Measurements from ENCODE around the gene TDRD9. TPM values are rescaled to one million over a fixed set of nuclear protein-coding genes. Genes with fewer than 3 reads are reported as not detected.

Gene TDRD9
- polyA plus RNA-seq, 4 donors, result 0.27 to 0.89 (median 0.45) TPM

DNA sequence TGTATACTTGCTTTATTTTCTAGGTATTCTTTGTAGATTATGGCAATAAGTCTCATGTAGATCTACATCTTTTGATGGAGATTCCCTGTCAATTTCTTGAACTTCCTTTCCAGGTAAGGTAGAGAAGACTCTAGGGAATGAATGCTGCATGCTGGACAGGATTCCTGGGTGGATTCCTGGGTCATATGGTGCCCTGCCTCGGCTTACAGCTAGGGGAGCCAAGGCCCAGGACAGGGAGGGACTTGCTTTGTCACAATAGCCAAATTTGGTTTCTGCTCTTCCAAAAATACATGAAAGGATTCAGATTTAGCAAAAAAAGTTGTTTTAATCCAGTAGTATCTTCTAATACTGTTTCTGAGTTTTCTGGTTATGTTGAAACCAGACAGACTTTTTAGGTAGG, 97.8 kb downstream of the TDRD9 start:
- H3K4me3 ChIP-seq (ENCODE audit: low read depth in 1 of 3, low read length in 3 of 3), result no peak overlapping the region
- DNase-seq (no peak), FAIRE-seq (no peak)
- no peaks in the 10 kb centered on the region for H3K4me1 ChIP-seq (ENCODE audit: control insufficient read depth in 3 of 3, insufficient read depth in 2 of 3, low read depth in 1 of 3, low read length in 2 of 3)
- H3K9me3 ChIP-seq (ENCODE audit: control insufficient read depth in 2 of 2, insufficient read depth in 1 of 2, low read depth in 1 of 2, low read length in 1 of 2), result no peaks in the 10 kb centered on the region
- H3K36me3 ChIP-seq (ENCODE audit: control insufficient read depth in 3 of 3, insufficient read depth in 2 of 3, low read depth in 1 of 3, low read length in 3 of 3), result no peaks in the 10 kb centered on the region
- no peak overlapping the region for H3K27ac ChIP-seq (ENCODE audit: low read depth in 1 of 3, low read length in 2 of 3)
- 64 to 76% (median 76%) methylated on average over 1 of the region's 1 CpG for WGBS, 3 donors
- peaks cover 0 to 7% (median 0%) of the 10 kb centered on the region in 3 donors for H3K27me3 ChIP-seq (ENCODE audit: control insufficient read depth in 3 of 3, insufficient read depth in 3 of 3, low read length in 3 of 3)

DNA sequence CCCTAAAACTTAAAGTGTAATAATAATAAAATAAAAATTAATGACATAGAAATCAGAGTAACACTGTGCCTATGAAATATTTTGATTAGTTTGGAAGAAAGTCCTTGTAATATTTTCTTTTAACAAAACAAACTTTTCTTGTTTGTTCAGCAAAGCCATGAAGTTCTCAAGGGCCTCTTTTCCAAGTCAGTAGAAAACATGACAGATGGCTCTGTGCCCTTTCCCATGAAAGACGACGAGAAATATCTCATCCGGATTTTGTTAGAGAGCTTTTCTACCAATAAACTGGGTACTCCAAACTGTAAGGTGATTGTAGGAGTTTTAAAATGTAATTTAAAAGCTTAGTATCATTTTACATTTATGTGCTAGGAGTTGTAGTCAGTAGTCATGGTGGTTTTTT, 102.7 kb downstream of the TDRD9 start:
- Histone ChIP-seq H3K4me1 (ENCODE audit: control insufficient read depth in 3 of 3, insufficient read depth in 2 of 3, low read depth in 1 of 3, low read length in 2 of 3) (no peaks in the 10 kb centered on the region), H3K4me3 (ENCODE audit: low read depth in 1 of 3, low read length in 3 of 3) (no peak overlapping the region), H3K27me3 (ENCODE audit: control insufficient read depth in 3 of 3, insufficient read depth in 3 of 3, low read length in 3 of 3) (no peaks in the 10 kb centered on the region), H3K36me3 (ENCODE audit: control insufficient read depth in 3 of 3, insufficient read depth in 2 of 3, low read depth in 1 of 3, low read length in 3 of 3) (no peaks in the 10 kb centered on the region), H3K9me3 (ENCODE audit: control insufficient read depth in 2 of 2, insufficient read depth in 1 of 2, low read depth in 1 of 2, low read length in 1 of 2) (no peaks in the 10 kb centered on the region), H3K27ac (ENCODE audit: low read depth in 1 of 3, low read length in 2 of 3) (no peak overlapping the region)
- no peak for FAIRE-seq
- DNase-seq, result no peak
- WGBS, 3 donors, result 63 to 67% (median 65%) methylated on average over 3 of the region's 3 CpGs

DNA sequence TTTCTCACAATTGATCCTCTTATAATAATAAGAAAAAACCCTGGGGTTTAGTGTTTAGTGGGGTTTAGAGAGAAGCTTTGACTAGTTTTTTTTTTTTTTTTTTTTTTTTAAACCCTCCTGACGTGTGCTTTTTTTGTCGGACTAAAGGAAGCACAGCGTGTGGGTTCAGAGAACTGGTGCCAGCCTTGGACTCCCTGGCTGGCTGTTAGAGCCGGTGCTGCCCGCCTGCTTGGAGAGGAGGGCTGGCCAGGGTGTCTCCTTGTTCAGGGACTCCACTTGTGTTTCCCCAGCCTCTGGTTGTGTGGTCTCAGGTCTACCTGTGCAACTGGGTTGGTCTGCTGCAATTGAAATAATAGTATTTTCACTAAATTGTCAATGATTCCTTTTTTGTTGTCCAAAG, 103.1 kb downstream of the TDRD9 start:
- 73 to 79% (median 78%) methylated on average over 5 of the region's 5 CpGs for WGBS, 3 donors
- FAIRE-seq, result no peak

DNA sequence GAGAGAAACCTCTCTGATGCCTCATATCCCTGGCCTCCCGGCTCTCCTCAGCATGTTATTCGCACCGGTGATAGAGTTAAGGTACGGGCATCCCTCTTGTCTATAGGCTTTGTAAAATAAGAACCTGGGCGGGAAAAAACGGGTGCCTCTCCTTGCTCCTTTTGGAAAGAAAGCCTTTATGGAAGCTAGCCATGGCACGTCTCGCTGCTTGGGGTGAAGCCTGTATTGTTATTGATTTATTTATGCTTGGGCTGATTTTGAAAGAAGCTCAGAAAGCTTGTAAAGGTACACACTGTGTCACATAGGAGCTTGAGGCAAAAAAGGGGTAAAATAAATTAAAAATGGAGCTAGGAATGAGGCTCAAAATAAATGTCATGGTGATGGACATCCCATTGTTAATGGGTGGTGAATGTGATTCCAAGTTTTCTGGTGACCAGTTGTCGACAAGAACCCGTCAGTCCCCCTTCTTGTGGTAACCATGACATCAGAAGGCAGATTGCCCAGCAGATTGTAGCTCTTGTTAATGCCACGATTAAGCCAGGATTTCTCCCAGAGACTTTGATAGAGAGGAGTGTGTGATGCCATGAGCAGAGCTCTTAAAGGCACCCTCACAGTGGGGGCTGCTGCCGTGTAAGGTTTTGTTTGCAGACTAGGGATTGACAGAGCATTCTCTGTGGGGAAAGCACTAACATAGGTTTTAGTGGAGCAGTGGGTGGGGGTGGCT, 106.9 kb downstream of the TDRD9 start:
- 69 to 76% (median 70%) methylated on average over 12 of the region's 12 CpGs for WGBS, 3 donors
- H3K27me3 ChIP-seq (ENCODE audit: control insufficient read depth in 3 of 3, insufficient read depth in 3 of 3, low read length in 3 of 3), result peaks cover 0 to 3% (median 2%) of the 10 kb centered on the region in 3 donors
- FAIRE-seq (no peak), DNase-seq (no peak)
- H3K36me3 ChIP-seq (ENCODE audit: control insufficient read depth in 3 of 3, insufficient read depth in 2 of 3, low read depth in 1 of 3, low read length in 3 of 3), result no peaks in the 10 kb centered on the region
- H3K9me3 ChIP-seq (ENCODE audit: control insufficient read depth in 2 of 2, insufficient read depth in 1 of 2, low read depth in 1 of 2, low read length in 1 of 2), result no peaks in the 10 kb centered on the region
- no peak overlapping the region for H3K4me3 ChIP-seq (ENCODE audit: low read depth in 1 of 3, low read length in 3 of 3)
- no peaks in the 10 kb centered on the region for H3K4me1 ChIP-seq (ENCODE audit: control insufficient read depth in 3 of 3, insufficient read depth in 2 of 3, low read depth in 1 of 3, low read length in 2 of 3)
- no peak overlapping the region for H3K27ac ChIP-seq (ENCODE audit: low read depth in 1 of 3, low read length in 2 of 3)

More for the DNA sequence above, 103.1 kb downstream of the TDRD9 start:
- H3K9me3 ChIP-seq (ENCODE audit: control insufficient read depth in 2 of 2, insufficient read depth in 1 of 2, low read depth in 1 of 2, low read length in 1 of 2), result no peaks in the 10 kb centered on the region
- no peak for DNase-seq
- H3K36me3 ChIP-seq (ENCODE audit: control insufficient read depth in 3 of 3, insufficient read depth in 2 of 3, low read depth in 1 of 3, low read length in 3 of 3), result no peaks in the 10 kb centered on the region
- no peaks in the 10 kb centered on the region for H3K27me3 ChIP-seq (ENCODE audit: control insufficient read depth in 3 of 3, insufficient read depth in 3 of 3, low read length in 3 of 3)
- no peak overlapping the region for H3K4me3 ChIP-seq (ENCODE audit: low read depth in 1 of 3, low read length in 3 of 3)
- H3K27ac ChIP-seq (ENCODE audit: low read depth in 1 of 3, low read length in 2 of 3), result no peak overlapping the region
- H3K4me1 ChIP-seq (ENCODE audit: control insufficient read depth in 3 of 3, insufficient read depth in 2 of 3, low read depth in 1 of 3, low read length in 2 of 3), result no peaks in the 10 kb centered on the region

DNA sequence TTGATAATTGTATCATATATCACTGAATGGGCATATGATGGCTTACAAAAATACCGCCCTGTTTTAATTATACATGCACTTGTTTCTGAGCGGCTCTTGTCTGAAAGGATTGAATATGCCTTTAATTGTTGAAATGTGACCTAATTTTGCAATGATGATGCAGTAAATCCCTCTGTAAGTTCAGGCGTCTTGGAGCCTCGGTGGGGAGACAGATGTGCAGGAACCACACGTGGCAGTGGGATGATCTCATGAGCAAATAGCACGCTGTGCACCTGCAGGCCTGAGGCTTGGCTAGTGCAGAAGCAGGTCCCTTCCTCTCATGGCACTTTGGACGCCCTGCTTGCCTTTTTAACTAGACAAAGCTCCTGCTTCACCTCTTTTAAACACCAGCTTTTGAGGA, 108.0 kb downstream of the TDRD9 start:
- no peak overlapping the region for H3K4me3 ChIP-seq (ENCODE audit: low read depth in 1 of 3, low read length in 3 of 3)
- no peaks in the 10 kb centered on the region for H3K9me3 ChIP-seq (ENCODE audit: control insufficient read depth in 2 of 2, insufficient read depth in 1 of 2, low read depth in 1 of 2, low read length in 1 of 2)
- no peaks in the 10 kb centered on the region for H3K4me1 ChIP-seq (ENCODE audit: control insufficient read depth in 3 of 3, insufficient read depth in 2 of 3, low read depth in 1 of 3, low read length in 2 of 3)
- H3K36me3 ChIP-seq (ENCODE audit: control insufficient read depth in 3 of 3, insufficient read depth in 2 of 3, low read depth in 1 of 3, low read length in 3 of 3), result no peaks in the 10 kb centered on the region
- FAIRE-seq (no peak), DNase-seq (no peak)
- WGBS, 3 donors, result 55 to 70% (median 66%) methylated on average over 7 of the region's 7 CpGs
- no peak overlapping the region for H3K27ac ChIP-seq (ENCODE audit: low read depth in 1 of 3, low read length in 2 of 3)
- H3K27me3 ChIP-seq (ENCODE audit: control insufficient read depth in 3 of 3, insufficient read depth in 3 of 3, low read length in 3 of 3), result peaks cover 0 to 3% (median 2%) of the 10 kb centered on the region in 3 donors

DNA sequence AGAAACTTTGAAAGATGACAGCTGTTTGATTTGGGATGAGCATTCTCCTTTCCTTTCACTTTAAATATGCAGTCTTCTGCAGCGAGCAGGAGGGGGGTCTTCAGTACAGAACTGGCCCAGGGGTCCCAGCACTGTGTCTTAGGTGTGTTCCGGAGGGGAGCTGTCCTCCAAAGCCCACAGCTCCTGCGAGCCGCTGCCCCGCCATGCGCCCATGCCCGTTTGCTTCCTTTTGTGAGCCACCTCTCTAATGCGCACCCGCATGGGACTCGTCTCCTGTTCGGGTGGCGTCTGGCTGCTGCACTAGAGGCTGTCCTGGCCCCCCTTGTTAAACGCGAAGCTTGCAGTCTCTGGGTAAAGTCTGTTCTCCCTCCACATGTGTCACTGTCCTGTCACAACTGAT, 108.8 kb downstream of the TDRD9 start:
- Histone ChIP-seq H3K27me3 (ENCODE audit: control insufficient read depth in 3 of 3, insufficient read depth in 3 of 3, low read length in 3 of 3) (peaks cover 0 to 3% (median 2%) of the 10 kb centered on the region in 3 donors), H3K4me1 (ENCODE audit: control insufficient read depth in 3 of 3, insufficient read depth in 2 of 3, low read depth in 1 of 3, low read length in 2 of 3) (no peaks in the 10 kb centered on the region), H3K36me3 (ENCODE audit: control insufficient read depth in 3 of 3, insufficient read depth in 2 of 3, low read depth in 1 of 3, low read length in 3 of 3) (no peaks in the 10 kb centered on the region), H3K9me3 (ENCODE audit: control insufficient read depth in 2 of 2, insufficient read depth in 1 of 2, low read depth in 1 of 2, low read length in 1 of 2) (no peaks in the 10 kb centered on the region), H3K27ac (ENCODE audit: low read depth in 1 of 3, low read length in 2 of 3) (no peak overlapping the region), H3K4me3 (ENCODE audit: low read depth in 1 of 3, low read length in 3 of 3) (no peak overlapping the region)
- no peak for FAIRE-seq
- 73 to 75% (median 75%) methylated on average over 14 of the region's 14 CpGs for WGBS, 3 donors
- no peak for DNase-seq

DNA sequence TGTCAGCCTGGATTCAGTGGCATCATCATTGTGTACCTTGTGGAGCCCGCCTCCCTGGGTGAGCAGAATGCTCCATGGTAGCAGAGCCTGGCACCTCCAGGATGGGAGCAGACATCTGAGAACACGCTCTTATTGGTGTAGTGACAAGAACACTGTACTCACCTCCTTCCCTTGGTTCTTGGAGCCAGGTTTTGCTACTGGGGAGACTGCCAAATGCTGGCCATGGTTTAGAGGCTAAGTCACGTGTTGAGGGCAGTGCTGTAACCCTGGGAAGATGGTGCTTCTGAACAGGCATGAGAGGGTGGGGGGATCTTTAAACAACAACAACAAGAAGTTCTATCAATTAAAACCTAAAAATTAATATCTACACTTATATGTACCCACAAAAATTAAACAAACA, 109.6 kb downstream of the TDRD9 start:
- 70 to 73% (median 72%) methylated on average over 3 of the region's 3 CpGs for WGBS, 3 donors
- Histone ChIP-seq H3K27me3 (ENCODE audit: control insufficient read depth in 3 of 3, insufficient read depth in 3 of 3, low read length in 3 of 3) (peaks cover 0 to 3% (median 2%) of the 10 kb centered on the region in 3 donors), H3K4me3 (ENCODE audit: low read depth in 1 of 3, low read length in 3 of 3) (no peak overlapping the region), H3K36me3 (ENCODE audit: control insufficient read depth in 3 of 3, insufficient read depth in 2 of 3, low read depth in 1 of 3, low read length in 3 of 3) (no peaks in the 10 kb centered on the region), H3K27ac (ENCODE audit: low read depth in 1 of 3, low read length in 2 of 3) (no peak overlapping the region), H3K9me3 (ENCODE audit: control insufficient read depth in 2 of 2, insufficient read depth in 1 of 2, low read depth in 1 of 2, low read length in 1 of 2) (no peaks in the 10 kb centered on the region), H3K4me1 (ENCODE audit: control insufficient read depth in 3 of 3, insufficient read depth in 2 of 3, low read depth in 1 of 3, low read length in 2 of 3) (no peaks in the 10 kb centered on the region)
- DNase-seq (no peak), FAIRE-seq (no peak)

DNA sequence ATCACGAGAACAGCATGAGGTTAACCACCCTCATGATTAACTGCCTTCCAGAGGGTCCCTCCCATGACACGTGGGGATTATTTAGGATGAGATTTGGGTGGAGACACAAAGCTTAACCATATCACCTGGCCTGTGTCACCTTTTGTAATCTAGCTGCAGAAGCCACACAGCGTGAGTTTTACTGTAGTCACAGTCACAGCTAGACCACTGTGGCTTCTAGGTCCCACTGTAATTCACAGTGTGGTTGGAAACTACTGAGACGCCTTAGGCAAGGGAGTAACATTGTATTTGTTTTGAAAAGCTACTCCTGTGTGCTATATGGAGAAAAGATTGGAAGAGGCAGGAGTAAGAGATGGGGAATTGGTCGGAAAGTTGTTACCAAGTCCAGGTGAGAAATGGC, 111.0 kb downstream of the TDRD9 start:
- FAIRE-seq (no peak), DNase-seq (no peak)
- Histone ChIP-seq H3K36me3 (ENCODE audit: control insufficient read depth in 3 of 3, insufficient read depth in 2 of 3, low read depth in 1 of 3, low read length in 3 of 3) (no peaks in the 10 kb centered on the region), H3K27me3 (ENCODE audit: control insufficient read depth in 3 of 3, insufficient read depth in 3 of 3, low read length in 3 of 3) (peaks cover 0 to 4% (median 3%) of the 10 kb centered on the region in 3 donors), H3K4me3 (ENCODE audit: low read depth in 1 of 3, low read length in 3 of 3) (no peak overlapping the region), H3K9me3 (ENCODE audit: control insufficient read depth in 2 of 2, insufficient read depth in 1 of 2, low read depth in 1 of 2, low read length in 1 of 2) (no peaks in the 10 kb centered on the region), H3K4me1 (ENCODE audit: control insufficient read depth in 3 of 3, insufficient read depth in 2 of 3, low read depth in 1 of 3, low read length in 2 of 3) (no peaks in the 10 kb centered on the region), H3K27ac (ENCODE audit: low read depth in 1 of 3, low read length in 2 of 3) (no peak overlapping the region)
- WGBS, 3 donors, result 61 to 72% (median 62%) methylated on average over 5 of the region's 5 CpGs

DNA sequence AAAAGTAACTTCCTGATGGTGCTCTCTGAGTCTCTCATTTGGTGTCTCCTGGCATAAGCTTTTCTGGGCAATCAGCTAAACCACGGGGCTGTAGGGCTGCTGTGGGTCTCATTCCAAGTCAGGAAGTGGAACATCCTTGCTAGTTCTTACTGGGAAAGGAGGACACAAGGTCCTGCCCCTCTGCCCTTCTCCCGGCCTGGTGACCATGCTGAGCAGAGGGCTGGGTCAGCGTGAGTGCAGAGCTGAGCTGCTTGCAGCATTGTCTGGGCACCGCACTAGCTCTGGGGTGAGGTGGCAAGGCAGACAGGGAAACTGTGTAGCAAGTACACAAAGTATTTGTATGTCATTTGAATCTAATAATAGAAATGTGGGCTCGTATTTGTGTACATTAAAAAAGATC, 112.3 kb downstream of the TDRD9 start:
- DNase-seq (no peak), FAIRE-seq (no peak)
- Histone ChIP-seq H3K36me3 (ENCODE audit: control insufficient read depth in 3 of 3, insufficient read depth in 2 of 3, low read depth in 1 of 3, low read length in 3 of 3) (no peaks in the 10 kb centered on the region), H3K27ac (ENCODE audit: low read depth in 1 of 3, low read length in 2 of 3) (no peak overlapping the region), H3K4me3 (ENCODE audit: low read depth in 1 of 3, low read length in 3 of 3) (no peak overlapping the region), H3K27me3 (ENCODE audit: control insufficient read depth in 3 of 3, insufficient read depth in 3 of 3, low read length in 3 of 3) (peaks cover 0 to 4% (median 3%) of the 10 kb centered on the region in 3 donors), H3K9me3 (ENCODE audit: control insufficient read depth in 2 of 2, insufficient read depth in 1 of 2, low read depth in 1 of 2, low read length in 1 of 2) (no peaks in the 10 kb centered on the region), H3K4me1 (ENCODE audit: control insufficient read depth in 3 of 3, insufficient read depth in 2 of 3, low read depth in 1 of 3, low read length in 2 of 3) (no peaks in the 10 kb centered on the region)
- WGBS, 3 donors, result 36 to 47% (median 44%) methylated on average over 5 of the region's 5 CpGs
